HCEC 1CT (cell line): ENCODE measurements around the gene COMMD8.

Experiments used
- DNase-seq: peaks from one replicate; pipeline ENCODE4 v3.0.0-alpha.2; 2017

COMMD8 gene

DNA sequence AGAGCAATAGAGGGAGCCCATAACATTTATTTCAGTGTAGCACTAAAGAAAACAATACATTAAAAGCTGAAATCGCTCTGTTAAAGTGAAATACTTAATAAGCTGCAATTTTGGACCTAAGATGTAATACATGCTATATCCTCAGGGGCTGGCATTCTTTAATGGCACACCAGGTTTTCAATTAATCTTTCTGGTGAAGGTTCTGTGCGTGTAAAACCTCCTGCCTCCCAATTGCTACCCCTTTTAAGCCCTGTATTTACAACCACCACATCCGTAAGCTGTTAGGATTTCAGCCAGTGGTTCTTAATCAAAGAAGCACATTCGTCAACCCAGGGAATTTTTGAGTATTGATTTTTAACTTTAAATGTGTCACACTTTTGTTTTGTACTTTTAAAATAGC is 7.6 kb upstream of the COMMD8 start:
- no peak for DNase-seq

DNA sequence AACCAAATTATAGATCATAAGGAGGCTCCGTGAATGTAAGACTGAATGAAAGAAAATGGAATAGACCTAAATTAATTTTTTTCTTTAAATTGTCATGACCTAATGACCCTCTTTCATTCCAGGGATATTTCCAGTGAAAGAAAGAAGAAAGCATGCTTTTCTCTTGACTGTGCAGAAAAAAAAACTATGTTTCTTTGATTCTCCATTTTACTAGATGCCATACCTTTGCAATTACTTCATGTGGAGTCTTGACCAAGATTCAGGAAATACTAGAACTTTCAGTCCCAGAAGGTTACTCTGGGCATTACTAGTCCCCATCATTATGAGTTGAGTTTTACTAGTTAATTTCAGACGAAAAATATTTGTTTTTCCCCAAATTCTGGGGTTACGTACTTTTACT is 6.4 kb upstream of the COMMD8 start:
- peak; percentile 42 for DNase-seq

DNA sequence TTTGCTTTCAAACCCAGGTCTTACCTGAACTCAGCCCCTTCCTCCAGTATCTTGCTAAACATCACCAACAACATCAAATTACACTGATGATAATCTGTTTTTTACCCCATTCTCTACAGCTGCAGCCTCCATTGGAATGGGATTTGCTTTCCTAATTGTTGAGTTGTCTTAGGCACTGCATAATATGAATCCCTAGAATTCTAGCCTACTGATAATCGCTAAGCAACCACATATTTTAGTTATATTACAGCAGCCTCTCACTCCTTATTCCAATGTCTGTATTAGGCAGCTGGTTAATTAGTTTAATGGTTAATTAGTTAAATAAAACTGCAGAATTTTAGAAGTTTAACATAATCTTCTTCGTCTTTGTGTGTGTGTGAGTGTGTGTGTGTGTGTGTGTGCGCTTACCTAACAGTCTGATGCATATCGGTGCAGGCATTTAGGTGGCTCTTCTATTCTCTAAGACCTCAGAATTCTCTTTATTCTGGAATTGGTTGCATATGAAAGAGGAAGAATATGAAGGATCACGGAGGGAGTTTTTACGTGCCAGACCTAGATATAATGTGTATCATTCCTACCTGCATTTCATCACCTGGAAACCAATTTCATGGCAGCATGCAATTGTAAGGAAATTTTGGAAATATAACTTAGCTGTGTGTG is 5.3 kb upstream of the COMMD8 start:
- DNase-seq, result no peak

DNA sequence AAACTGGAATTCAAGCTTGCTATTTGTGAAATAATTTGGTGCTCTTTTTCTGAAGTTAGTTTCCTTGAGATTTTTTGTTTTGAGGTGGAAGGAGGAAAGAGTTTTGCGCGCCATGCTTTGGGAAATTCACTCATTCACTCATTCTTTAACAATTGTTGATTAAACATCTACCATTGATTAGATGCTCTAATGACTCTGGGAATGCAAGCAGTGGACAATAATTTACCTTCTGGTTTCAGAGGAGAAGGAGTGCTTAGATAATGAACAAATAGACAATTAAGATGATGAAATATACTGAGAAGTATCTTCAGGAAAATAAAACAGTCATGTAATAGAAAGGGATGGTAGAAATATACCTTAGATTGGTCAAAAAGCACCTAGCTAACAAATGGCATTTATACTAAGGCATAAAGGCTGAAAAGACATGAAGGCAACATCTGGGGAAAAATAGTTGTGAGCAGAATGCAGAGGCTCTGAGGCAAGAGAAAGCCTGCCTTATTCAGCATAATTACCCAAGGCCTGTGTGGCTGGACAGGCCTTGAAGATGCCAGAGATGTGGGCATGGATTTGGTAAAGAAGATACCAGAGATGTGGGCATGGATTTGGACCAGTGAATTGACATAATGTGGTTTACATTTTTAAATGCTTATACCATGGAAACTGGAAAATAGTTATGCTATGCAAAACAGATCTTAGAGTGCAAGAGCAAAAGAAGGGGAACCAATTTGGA is 2.7 kb upstream of the COMMD8 start:
- DNase-seq, result no peak

DNA sequence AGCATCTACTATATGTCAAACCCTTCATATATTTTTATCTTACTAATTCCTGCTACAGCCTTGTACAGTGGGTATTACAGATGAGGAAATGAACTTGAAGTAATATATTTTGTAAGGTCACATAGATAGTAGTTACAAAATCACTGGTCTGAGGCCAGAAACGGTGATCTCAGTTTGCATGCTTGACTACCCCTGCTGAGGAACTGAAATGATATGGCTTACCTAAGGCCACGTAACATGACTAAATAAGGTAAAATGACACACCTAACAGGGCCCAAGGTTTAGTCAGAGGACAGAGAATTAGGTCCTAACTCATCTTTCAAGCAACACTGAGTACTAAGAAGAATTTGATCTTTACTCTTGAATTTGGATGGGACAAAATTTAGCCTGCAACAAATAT is 1.5 kb upstream of the COMMD8 start:
- no peak for DNase-seq

DNA sequence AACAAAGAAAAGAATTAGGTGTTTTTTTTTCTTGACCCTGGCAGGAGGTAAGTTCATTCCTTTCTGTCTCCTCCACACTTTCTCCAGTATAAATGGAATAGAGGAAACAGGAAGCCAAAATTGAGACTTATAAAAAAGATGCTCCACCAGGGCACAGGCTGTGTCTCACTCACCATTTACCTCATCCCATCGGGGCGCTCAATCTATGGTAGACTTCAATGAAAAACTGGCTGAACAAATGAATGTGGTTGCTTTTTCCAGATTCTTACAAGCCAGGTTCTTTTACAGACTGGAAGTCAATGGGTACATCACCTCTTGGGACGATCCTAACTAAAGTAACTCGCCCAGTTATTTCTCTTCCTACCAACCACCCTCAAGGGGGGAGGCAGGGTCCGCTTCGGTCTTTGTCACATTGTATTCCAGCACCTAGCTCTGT is 685 bp downstream of the COMMD8 start:
- DNase-seq, result peak; percentile 10

DNA sequence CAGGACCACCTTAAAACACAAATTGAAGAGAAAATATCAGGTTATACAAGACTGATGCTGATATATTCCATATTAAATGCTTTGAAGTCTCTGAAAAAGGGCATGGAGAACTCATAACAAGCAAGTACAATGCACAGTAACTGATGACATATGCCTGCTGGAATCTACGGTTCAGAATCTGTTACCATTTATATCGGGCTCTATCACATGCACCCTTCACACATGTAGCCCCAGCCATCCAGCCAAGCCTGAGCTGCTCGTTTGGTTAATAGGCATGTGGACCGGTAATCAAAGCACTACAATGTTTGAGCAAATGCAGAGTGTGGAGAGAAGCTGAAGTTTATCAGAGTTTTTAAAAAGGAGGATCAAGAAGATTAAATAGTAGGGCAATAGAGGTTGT is 11.8 kb downstream of the COMMD8 start:
- no peak for DNase-seq

DNA sequence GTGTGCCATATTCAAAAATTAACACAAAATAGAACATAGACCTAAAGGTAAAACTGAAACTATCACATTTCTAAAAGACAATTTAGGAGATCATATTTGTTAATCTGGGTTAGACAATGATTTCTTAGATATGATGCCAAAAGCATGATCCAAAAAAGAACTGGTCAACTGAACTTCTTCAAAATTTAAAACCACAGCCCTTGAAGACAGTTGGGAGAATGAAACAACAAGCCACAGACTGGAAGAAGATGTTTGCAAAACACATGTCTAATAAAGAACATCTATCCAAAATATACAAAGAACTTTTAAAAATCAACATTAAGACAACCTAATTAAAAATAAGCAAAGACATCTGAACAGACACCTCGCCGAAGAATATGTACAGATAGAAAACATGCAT is 19.5 kb downstream of the COMMD8 start:
- no peak for DNase-seq

DNA sequence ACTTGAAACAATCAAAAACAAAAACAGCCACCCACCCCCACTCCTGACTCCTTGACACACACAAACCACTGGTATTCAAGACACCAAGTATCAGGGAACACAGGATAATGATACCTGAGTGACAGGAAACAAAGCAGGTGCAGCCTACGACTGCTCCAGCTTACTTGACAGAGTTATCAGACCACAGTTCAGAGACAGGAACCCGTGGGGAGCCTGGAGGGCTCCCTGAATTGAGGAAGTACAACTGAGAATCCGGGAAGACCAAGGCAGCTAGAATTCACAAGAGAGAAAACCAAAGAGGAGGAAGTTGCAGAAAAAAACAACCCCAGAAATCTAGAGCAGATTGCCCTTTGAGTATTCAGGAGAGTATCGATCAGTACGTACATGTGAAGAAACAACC is 20.5 kb downstream of the COMMD8 start:
- no peak for DNase-seq

DNA sequence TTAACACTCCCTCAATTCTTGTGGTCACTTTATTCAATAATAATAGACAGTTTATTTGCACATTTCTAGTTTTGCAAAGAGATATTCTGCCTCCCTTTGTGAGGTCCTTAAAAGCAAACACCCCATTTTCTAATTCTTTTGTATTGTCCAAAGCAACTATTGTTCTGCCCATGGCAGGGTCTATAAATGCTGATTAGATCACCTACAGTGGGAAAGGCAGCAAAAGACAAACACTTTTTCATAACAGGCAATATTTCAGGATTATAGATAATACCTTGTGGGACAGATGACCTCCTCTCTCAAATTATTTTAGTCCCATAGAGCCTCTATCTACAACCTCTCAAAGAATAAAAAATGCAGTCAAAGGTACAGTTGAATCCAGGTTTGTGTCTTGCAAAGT is 28.6 kb downstream of the COMMD8 start:
- DNase-seq, result no peak

DNA sequence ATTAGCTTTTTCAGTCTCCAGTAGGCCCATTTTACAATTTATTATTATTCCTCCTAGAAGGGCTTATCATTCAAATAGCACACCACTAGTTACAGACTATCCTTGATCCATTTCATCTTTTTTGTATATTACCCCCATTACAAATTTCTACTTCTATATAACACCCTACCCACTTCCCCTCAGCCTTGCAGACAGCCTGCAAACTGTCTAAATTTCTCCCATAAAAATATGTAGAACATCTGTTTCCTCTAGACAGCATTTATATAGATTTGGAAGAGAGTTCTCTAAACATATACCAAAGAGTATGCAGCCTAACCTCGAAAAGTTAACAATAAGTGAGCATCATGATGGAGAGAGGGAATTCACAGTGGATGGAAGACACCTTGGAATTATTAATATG is 30.8 kb downstream of the COMMD8 start:
- DNase-seq, result no peak

DNA sequence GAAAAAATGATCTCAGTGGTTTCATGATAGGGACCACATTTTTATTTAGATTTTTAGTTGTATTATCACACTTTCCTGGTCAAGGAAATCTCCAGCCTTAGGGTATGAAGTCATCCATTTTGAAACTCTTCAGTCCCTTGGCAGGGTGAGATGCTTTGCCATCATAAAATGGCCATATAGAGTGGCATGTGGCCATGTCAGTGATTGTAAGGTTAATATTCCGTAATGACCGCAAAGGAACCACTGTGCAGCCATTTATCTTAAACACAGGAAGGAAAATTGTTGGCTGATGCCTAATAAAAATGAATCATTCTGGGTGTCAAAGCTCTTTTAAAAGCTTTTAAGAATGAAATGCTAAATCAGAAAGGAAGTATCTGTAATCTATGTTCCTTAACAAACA is 35.6 kb downstream of the COMMD8 start:
- DNase-seq, result no peak

DNA sequence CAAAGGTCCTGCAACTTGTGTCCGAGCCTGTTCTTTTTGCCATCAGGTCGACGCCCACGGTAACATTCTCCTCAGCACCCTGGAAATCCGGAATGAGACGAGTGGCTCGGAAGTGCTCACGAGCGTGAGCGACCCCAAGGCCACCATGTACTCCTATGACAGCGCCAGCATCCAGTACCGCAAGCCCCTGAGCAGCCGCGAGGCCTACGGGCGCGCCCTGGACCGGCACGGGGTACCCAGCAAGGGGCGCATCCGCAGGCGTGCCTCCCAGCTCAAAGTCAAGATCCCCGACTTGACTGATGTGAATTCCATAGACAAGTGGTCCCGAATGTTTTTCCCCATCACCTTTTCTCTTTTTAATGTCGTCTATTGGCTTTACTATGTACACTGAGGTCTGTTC is 37.9 kb downstream of the COMMD8 start:
- DNase-seq, result no peak

DNA sequence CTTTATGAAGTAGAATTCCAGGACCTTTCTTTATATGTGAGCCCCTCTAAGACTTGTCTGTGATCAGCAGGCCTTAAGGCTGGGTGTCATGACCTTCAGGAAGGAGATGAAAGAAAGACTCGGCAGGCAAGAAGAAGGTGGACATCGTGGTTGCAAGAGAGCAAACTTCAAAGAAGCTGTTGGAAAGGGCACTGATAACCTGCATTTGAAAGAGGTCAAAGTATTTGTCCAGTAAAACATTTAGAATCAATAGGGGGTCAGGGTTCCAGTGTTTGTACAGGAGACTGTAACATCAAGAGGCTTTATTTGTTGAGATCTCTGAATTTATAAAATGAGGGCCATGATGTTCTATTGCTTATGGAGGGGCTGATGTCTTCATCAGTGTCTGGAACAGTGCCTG is 44.2 kb downstream of the COMMD8 start:
- DNase-seq, result no peak

DNA sequence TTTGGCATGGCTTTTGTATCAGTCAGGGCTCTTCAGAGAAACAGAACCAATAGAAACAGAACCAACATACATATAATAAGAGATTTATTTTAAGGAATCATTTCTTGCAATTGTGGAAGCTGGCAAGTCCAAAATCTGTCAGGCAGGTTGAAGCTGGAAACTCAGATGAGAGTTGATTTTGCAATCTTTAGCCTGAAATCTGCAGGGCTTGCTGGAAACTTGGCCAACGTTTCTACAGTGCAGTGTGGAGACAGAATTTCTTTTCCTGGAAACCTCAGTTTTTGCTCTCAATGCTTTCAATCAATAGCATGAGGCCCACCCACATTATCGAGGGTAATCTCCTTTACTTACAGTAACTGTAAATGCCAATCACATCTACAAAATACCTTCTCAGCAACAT is 45.4 kb downstream of the COMMD8 start:
- DNase-seq, result no peak

DNA sequence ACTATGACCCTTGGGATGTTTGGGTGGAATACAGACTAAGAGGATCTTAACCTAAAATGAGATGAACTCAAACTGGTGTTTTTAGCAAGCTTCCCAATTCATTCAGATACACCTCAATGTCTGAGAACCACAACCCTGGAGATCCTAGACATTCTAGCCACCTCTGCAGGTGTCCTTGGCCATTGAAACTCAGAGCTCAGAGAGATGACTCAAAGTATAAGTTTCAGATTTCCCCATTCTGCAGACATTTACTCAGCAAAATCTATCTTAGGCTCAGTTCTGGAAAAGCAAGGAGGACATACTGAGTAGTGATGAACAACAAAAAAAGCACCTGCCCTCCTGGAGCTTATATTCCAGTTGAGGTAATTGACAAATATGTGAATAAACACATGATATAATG is 47.8 kb downstream of the COMMD8 start:
- no peak for DNase-seq

DNA sequence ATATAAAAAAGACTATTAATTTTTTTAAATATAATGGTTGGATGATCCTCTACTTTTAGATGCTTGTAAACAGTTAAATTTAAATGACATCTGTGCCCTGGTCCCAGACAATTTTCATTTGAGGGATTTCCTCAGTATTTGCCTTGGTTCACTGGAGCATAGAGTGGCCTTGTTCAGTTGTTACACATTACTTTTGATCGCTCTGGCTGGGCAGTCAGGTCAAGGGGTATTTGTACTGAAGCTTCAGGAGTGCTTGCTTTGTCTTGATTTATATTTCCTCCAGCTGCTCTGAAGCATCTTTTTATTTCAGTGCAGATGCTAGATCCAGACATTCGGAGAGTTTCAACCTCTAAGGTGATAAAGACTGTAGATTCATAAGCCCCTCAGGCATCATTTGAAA is 50.0 kb downstream of the COMMD8 start:
- DNase-seq, result no peak

DNA sequence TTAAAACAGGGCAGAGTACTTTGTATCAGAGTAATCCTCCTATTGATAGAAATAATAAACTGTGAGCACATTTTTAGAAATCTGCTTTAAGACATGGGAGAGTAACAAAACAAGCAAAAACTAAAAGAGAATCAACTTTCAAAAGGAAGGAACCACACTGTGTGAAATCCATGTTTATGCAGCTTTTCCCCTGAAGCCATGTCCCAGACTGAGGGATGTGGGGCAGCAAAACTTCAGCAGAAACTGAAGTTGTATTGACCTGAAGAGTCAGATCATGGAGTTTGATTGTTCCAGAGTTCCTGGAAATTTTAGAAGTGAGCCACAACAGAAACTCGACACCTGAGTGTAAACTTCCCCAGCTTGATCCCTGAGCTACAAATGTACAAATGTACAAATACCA is 53.2 kb downstream of the COMMD8 start:
- DNase-seq, result no peak

DNA sequence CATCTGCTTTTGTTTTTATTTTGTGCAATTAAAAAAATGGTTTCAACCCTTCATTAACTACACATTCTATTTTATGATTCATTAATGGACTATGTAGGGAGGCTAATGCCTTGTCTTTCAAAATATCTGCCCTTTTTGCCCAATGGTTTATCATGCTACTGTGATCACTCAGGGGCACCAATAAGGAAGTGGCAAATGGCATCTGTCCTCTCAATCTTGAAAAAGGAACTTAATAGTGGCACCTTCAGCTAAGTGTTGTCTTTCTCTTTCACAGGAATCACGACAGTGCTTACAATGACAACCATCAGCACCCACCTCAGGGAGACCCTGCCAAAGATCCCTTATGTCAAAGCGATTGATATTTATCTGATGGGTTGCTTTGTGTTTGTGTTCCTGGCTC is 57.1 kb downstream of the COMMD8 start:
- DNase-seq, result no peak
